Hematopoietic multipotent progenitor cell treated with erythropoietin and hydrocortisone succinate and interleukin-3 and kit ligand, for 15 days (in vitro differentiated cells): Measurements from ENCODE around the gene HBP1.
"Not testable (repeated sequence)": the region's sequence is repeated elsewhere in the genome, so short reads cannot be mapped to it uniquely, and the experiment has no call there.

Experiments
- DNase-seq: peaks from one replicate; pipeline ENCODE4 v3.0.0-alpha.2; 2015; ENCODE audit warnings: low spot score

The HBP1 gene

GRCh38 chr7:107168233-107169119, at the start of gene HBP1:
Gene HBP1, plus strand, starts transcription at chr7:107169003. Its CDS starts 10,891 bp downstream, at chr7:107179894.
- peak; percentile 100 for DNase-seq

GRCh38 chr7:107119376-107120105, 49.3 kb upstream of the HBP1 start:
- no peak for DNase-seq

GRCh38 chr7:107122486-107122911, 46.3 kb upstream of the HBP1 start:
- no peak for DNase-seq

- DNase-seq = no peak
Measured at GRCh38 chr7:107123392-107123791, 45.4 kb upstream of the HBP1 start.

- DNase-seq = no peak
Measured at GRCh38 chr7:107125475-107125874, 43.3 kb upstream of the HBP1 start.

- no peak for DNase-seq
Measured at GRCh38 chr7:107128217-107128616, 40.6 kb upstream of the HBP1 start.

- DNase-seq = no peak
Measured at GRCh38 chr7:107128748-107129147, 40.1 kb upstream of the HBP1 start.

- no peak for DNase-seq
Measured at GRCh38 chr7:107130487-107131220, 38.1 kb upstream of the HBP1 start.

GRCh38 chr7:107133396-107133795, 35.4 kb upstream of the HBP1 start:
- DNase-seq = no peak

GRCh38 chr7:107138696-107139420, 29.9 kb upstream of the HBP1 start:
- DNase-seq = no peak

- not testable (repeated sequence) for DNase-seq
Measured at GRCh38 chr7:107143875-107144274, 24.9 kb upstream of the HBP1 start.

GRCh38 chr7:107145067-107145838, 23.6 kb upstream of the HBP1 start:
- no peak for DNase-seq

GRCh38 chr7:107147464-107148393, 21.1 kb upstream of the HBP1 start:
- peak; percentile 65 for DNase-seq

GRCh38 chr7:107148721-107149120, 20.1 kb upstream of the HBP1 start:
- DNase-seq = no peak

GRCh38 chr7:107149863-107150262, 18.9 kb upstream of the HBP1 start:
- no peak for DNase-seq

GRCh38 chr7:107150375-107151073, 18.3 kb upstream of the HBP1 start:
- peak; percentile 89 for DNase-seq

- DNase-seq = no peak
Measured at GRCh38 chr7:107151538-107151937, 17.3 kb upstream of the HBP1 start.

GRCh38 chr7:107152011-107152410, 16.8 kb upstream of the HBP1 start:
- no peak for DNase-seq

- no peak for DNase-seq
Measured at GRCh38 chr7:107154826-107155225, 14.0 kb upstream of the HBP1 start.
